Neutrophil (primary cell): ENCODE measurements around the gene GATA3.

Source experiments
- H3K27ac ChIP-seq: fragments of 200-600 bp; sonication (generic); 2 replicates; pipeline ENCODE4 v1.5.1; 2016; ENCODE audit warnings: mild to moderate bottlenecking, moderate library complexity
- H3K27me3 ChIP-seq: fragments of 200-600 bp; sonication (generic); 2 replicates; pipeline ENCODE4 v1.6.0; 2016; ENCODE audit warnings: mild to moderate bottlenecking
- H3K36me3 ChIP-seq: fragments of 200-600 bp; sonication (generic); 2 replicates; pipeline ENCODE4 v1.5.1; 2017
- H3K4me1 ChIP-seq, 2 experiments: fragments of 200-600 bp in 1 of 2; sonication (generic) in 1 of 2; 1 replicate in 1 of 2; 2 replicates in 1 of 2; pipeline versions ENCODE4 v1.5.1 to v1.6.1; 2013 to 2016; ENCODE audit warnings: low read depth in 1 of 2, low read length in 1 of 2, mild to moderate bottlenecking in 1 of 2, moderate library complexity in 1 of 2; ENCODE audit not compliant: control insufficient read depth in 1 of 2, insufficient read depth in 1 of 2
- H3K4me3 ChIP-seq, 2 experiments: fragments of 200-600 bp in 1 of 2; sonication (generic) in 1 of 2; 1 replicate in 1 of 2; 2 replicates in 1 of 2; pipeline ENCODE4 v1.5.1; 2013 to 2016; ENCODE audit warnings: low read depth in 1 of 2, low read length in 1 of 2, mild to moderate bottlenecking in 1 of 2, moderate library complexity in 1 of 2
- H3K9me3 ChIP-seq: fragments of 200-600 bp; sonication (generic); 2 replicates; pipeline ENCODE4 v1.5.1; 2016
- CTCF ChIP-seq: fragments of 200-600 bp; sonication (generic); IDR thresholded peaks from 2 replicates; pipeline ENCODE4 v1.5.1; 2016; ENCODE audit warnings: antibody characterized with exemption

Gene GATA3

GRCh38 chr10:8079126-8079525, 24.6 kb downstream of the GATA3 start:
- H3K36me3 ChIP-seq = no peaks in the 10 kb centered on the region
- H3K4me3 ChIP-seq = no peak overlapping the region
- H3K27me3 ChIP-seq = peaks cover 66% of the 10 kb centered on the region
- H3K9me3 ChIP-seq = no peaks in the 10 kb centered on the region
- H3K4me1 ChIP-seq = no peaks in the 10 kb centered on the region
- no peak overlapping the region for H3K27ac ChIP-seq
- TF ChIP-seq CTCF = no peak

GRCh38 chr10:8084799-8085198, 30.3 kb downstream of the GATA3 start:
- Histone ChIP-seq H3K27me3 (peaks cover 33% of the 10 kb centered on the region), H3K27ac (no peak overlapping the region), H3K9me3 (no peaks in the 10 kb centered on the region), H3K4me3 (no peak overlapping the region), H3K36me3 (no peaks in the 10 kb centered on the region), H3K4me1 (no peaks in the 10 kb centered on the region)
- TF ChIP-seq CTCF = no peak

- peaks cover 31% of the 10 kb centered on the region for H3K27me3 ChIP-seq
- H3K27ac ChIP-seq = no peak overlapping the region
- no peak overlapping the region for H3K4me3 ChIP-seq
- H3K9me3 ChIP-seq = no peaks in the 10 kb centered on the region
- H3K36me3 ChIP-seq = no peaks in the 10 kb centered on the region
- TF ChIP-seq CTCF = no peak
- H3K4me1 ChIP-seq = no peaks in the 10 kb centered on the region
Measured at GRCh38 chr10:8085251-8085650, 30.8 kb downstream of the GATA3 start.

- Histone ChIP-seq H3K9me3 (no peaks in the 10 kb centered on the region), H3K27ac (no peak overlapping the region), H3K27me3 (peaks cover 34% of the 10 kb centered on the region), H3K4me3 (no peak overlapping the region), H3K4me1 (no peaks in the 10 kb centered on the region), H3K36me3 (no peaks in the 10 kb centered on the region)
- no peak for TF ChIP-seq CTCF
Measured at GRCh38 chr10:8086315-8086714, 31.8 kb downstream of the GATA3 start.

- H3K9me3 ChIP-seq = no peaks in the 10 kb centered on the region
- no peak overlapping the region for H3K27ac ChIP-seq
- H3K4me3 ChIP-seq = no peak overlapping the region
- peaks cover 23% of the 10 kb centered on the region for H3K27me3 ChIP-seq
- H3K4me1 ChIP-seq = no peaks in the 10 kb centered on the region
- TF ChIP-seq CTCF = no peak
- no peaks in the 10 kb centered on the region for H3K36me3 ChIP-seq
Measured at GRCh38 chr10:8088504-8088903, 34.0 kb downstream of the GATA3 start.

- Histone ChIP-seq H3K9me3 (no peaks in the 10 kb centered on the region), H3K27ac (no peak overlapping the region), H3K27me3 (peaks cover 11% of the 10 kb centered on the region), H3K4me3 (no peak overlapping the region), H3K36me3 (no peaks in the 10 kb centered on the region), H3K4me1 (no peaks in the 10 kb centered on the region)
- TF ChIP-seq CTCF = no peak
Measured at GRCh38 chr10:8092428-8092827, 37.9 kb downstream of the GATA3 start.
